Measurements from ENCODE around the gene ADAMTS10.

The ADAMTS10 gene

DNA sequence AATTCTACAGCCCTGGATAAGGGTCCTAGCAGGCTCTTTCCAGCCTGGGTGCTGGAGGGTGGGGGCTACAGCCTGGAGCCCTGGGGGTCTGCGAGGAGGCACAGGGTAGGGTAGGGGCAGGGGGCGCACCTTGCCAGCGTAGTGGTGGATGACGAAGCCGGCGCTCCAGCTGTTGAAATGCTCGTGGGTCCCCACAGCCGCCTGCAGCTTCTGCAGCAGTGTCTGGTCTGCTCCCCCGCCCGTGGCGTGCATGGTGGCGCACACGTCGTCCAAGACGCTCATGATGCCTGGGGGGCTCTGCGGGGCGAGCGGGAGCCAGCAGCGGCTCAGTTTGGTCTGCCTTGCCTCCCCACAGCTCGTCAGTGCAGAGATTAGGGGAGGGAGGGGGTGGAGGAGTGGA lies 66.3 kb downstream of the ADAMTS10 start:
- Histone ChIP-seq H3K27ac (no peak overlapping the region), H3K4me3 (ENCODE audit: low read depth, low read length) (no peak overlapping the region), H3K36me3 (no peaks in the 10 kb centered on the region), H3K27me3 (ENCODE audit: insufficient read depth, low read depth, severe bottlenecking) (no peaks in the 10 kb centered on the region), H3K9me3 (ENCODE audit: severe bottlenecking) (no peaks in the 10 kb centered on the region)
- DNase-seq = no peak
- TF ChIP-seq, protein P1, sequence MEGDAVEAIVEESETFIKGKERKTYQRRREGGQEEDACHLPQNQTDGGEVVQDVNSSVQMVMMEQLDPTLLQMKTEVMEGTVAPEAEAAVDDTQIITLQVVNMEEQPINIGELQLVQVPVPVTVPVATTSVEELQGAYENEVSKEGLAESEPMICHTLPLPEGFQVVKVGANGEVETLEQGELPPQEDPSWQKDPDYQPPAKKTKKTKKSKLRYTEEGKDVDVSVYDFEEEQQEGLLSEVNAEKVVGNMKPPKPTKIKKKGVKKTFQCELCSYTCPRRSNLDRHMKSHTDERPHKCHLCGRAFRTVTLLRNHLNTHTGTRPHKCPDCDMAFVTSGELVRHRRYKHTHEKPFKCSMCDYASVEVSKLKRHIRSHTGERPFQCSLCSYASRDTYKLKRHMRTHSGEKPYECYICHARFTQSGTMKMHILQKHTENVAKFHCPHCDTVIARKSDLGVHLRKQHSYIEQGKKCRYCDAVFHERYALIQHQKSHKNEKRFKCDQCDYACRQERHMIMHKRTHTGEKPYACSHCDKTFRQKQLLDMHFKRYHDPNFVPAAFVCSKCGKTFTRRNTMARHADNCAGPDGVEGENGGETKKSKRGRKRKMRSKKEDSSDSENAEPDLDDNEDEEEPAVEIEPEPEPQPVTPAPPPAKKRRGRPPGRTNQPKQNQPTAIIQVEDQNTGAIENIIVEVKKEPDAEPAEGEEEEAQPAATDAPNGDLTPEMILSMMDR (IDR thresholded peaks at IDR 0.05; ENCODE audit: low read depth, low read length) = no peak

DNA sequence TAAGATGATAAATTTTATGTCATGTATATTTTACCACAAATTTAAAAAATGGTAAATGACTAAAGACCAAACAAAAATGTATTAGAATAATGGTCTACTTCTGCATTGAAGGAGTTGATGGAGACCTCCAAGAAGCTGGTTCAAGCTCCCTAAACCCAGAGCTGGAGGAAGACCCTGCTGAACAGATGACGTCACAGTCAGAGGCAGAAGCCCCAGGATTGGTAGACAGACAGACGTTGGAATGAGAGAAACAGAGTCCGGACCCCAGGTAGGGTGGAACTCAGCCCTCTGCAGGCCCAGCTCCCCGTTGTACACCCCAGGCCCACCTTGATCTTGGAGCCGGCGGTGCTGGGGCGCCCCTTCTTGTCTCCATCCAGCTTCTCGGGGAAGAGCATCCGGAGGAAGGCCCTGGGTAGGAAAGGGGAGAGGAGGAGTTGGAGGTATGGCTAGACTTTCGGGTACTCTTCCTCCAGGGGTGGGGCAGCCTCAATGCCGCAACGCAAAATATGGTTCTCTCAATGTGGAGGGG lies 70.8 kb downstream of the ADAMTS10 start:
- Histone ChIP-seq H3K27ac (no peak overlapping the region), H3K36me3 (no peaks in the 10 kb centered on the region), H3K9me3 (ENCODE audit: severe bottlenecking) (no peaks in the 10 kb centered on the region), H3K4me3 (ENCODE audit: low read depth, low read length) (no peak overlapping the region), H3K27me3 (ENCODE audit: insufficient read depth, low read depth, severe bottlenecking) (no peaks in the 10 kb centered on the region)
- no peak for DNase-seq
- TF ChIP-seq, protein P1 (IDR thresholded peaks at IDR 0.05; ENCODE audit: low read depth, low read length) = no peak

DNA sequence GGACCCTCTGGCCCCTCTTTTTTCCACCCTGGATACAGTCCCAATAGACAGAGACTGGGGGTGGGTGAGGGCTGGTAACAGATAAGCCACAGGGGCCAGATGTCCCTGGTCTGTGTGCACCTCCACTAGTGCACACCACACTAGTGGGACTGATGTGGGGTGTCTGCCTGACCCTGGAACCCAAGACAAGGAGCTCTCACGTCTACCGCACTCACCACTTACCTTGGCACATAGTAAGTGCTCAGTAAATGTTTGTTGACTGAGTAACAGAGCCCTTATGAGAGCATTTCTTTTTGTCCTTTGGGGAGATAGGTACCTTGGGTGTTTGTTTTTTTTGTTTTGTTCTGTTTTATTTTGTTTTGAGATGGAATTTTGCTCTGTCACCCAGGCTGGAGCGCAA lies 73.4 kb downstream of the ADAMTS10 start:
- Histone ChIP-seq H3K4me3 (ENCODE audit: low read depth, low read length) (no peak overlapping the region), H3K9me3 (ENCODE audit: severe bottlenecking) (no peaks in the 10 kb centered on the region), H3K27ac (no peak overlapping the region), H3K27me3 (ENCODE audit: insufficient read depth, low read depth, severe bottlenecking) (no peaks in the 10 kb centered on the region), H3K36me3 (no peaks in the 10 kb centered on the region)
- no peak for DNase-seq
- TF ChIP-seq, protein P1 (IDR thresholded peaks at IDR 0.05; ENCODE audit: low read depth, low read length) = no peak

DNA sequence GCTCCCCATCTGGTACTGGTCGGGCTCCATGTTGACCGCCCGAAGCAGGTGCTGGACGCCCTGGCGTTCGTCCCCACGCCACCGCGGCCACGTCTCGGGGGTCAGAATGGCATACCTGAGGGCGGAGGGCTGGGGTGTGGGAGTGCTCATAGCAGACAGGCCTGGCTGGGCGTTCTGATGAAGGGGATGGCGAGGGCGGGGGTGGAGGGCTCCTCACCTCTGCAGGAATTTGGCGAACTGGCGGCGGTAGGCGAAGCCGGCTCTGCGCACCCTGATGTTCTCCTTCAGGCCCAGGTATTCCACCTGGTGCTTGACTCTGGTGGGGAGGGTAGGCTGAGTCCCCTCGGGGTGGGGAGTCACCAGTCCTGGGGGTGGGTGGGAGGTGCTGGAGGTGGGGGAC lies 74.2 kb downstream of the ADAMTS10 start:
- DNase-seq = no peak
- Histone ChIP-seq H3K4me3 (ENCODE audit: low read depth, low read length) (no peak overlapping the region), H3K9me3 (ENCODE audit: severe bottlenecking) (no peaks in the 10 kb centered on the region), H3K36me3 (no peaks in the 10 kb centered on the region), H3K27ac (no peak overlapping the region), H3K27me3 (ENCODE audit: insufficient read depth, low read depth, severe bottlenecking) (no peaks in the 10 kb centered on the region)
- TF ChIP-seq, protein P1 (IDR thresholded peaks at IDR 0.05; ENCODE audit: low read depth, low read length) = no peak

DNA sequence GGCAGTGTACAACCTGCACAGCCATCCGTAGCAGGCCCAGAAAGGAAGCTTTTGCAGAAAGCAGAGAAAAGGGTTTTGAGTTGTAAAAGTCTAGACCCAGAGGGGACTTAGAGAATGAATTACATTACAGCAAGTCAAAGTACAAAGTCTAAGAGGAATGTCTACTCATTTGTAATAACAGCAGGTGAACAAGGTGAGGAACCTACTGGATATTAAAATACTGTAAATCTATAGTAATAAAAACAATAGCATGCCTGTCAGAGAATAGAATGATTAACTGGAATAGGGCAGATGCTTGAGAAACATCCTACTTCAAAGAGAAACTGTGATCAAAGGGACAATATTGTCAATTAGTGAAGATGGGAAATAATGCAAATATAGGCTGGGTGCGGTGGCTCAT lies 78.3 kb downstream of the ADAMTS10 start:
- H3K27me3 ChIP-seq (ENCODE audit: insufficient read depth, low read depth, severe bottlenecking) = no peaks in the 10 kb centered on the region
- no peak overlapping the region for H3K27ac ChIP-seq
- no peak overlapping the region for H3K4me3 ChIP-seq (ENCODE audit: low read depth, low read length)
- TF ChIP-seq, protein P1 (IDR thresholded peaks at IDR 0.05; ENCODE audit: low read depth, low read length) = no peak
- no peaks in the 10 kb centered on the region for H3K9me3 ChIP-seq (ENCODE audit: severe bottlenecking)
- no peak for DNase-seq
- no peaks in the 10 kb centered on the region for H3K36me3 ChIP-seq

DNA sequence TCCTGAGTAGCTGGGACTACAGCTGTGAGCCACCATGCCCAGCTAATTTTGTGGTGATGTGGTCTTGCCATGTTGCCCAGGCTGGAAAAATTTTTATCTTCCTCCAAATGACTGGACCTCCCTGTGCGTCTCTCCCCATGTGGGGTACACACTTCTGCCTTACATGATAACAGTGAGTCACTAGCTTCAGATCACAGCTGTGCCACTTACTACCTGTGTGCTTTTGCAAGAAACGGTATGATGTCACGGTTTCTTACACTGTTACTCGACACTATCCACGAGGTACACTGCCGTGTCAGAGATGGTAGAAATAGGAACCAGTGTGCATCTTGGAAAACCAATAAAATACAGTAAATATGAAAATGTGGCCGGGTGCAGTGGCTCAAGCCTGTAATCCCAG lies 79.0 kb downstream of the ADAMTS10 start:
- Histone ChIP-seq H3K4me3 (ENCODE audit: low read depth, low read length) (no peak overlapping the region), H3K27me3 (ENCODE audit: insufficient read depth, low read depth, severe bottlenecking) (no peaks in the 10 kb centered on the region), H3K27ac (no peak overlapping the region), H3K36me3 (no peaks in the 10 kb centered on the region), H3K9me3 (ENCODE audit: severe bottlenecking) (no peaks in the 10 kb centered on the region)
- TF ChIP-seq, protein P1 (IDR thresholded peaks at IDR 0.05; ENCODE audit: low read depth, low read length) = no peak
- DNase-seq = no peak
